Gastrocnemius medialis (tissue), 4 donors: ENCODE data around the gene SLX4IP. TPM values are rescaled to one million over a fixed set of nuclear protein-coding genes. Genes with fewer than 3 reads are reported as not detected.

Experiments
- ATAC-seq, 2 donors: fragments of 150-250 bp; one replicate each; pipeline ENCODE4 v1.9.1; 2016
- DNase-seq, 2 donors: peaks; one replicate each; pipeline ENCODE4 v3.0.0-alpha.2; 2019
- H3K27ac ChIP-seq, 4 donors: fragments of 200-600 bp; sonication (generic); 1 replicate in 1 of 4; 2 replicates in 3 of 4; pipeline ENCODE4 v1.5.1; 2016 to 2018; ENCODE audit warnings: mild to moderate bottlenecking in 2 of 4, moderate library complexity in 1 of 4
- H3K27me3 ChIP-seq, 3 donors: fragments of 200-600 bp; sonication (generic) in 2 of 3; 1 replicate in 1 of 3; 2 replicates in 2 of 3; pipeline versions ENCODE4 v1.5.1 to v1.6.0; 2016 to 2019; ENCODE audit warnings: mild to moderate bottlenecking in 1 of 3, moderate library complexity in 1 of 3
- H3K36me3 ChIP-seq, 2 donors: fragments of 200-600 bp; sonication (generic) in 1 of 2; one replicate each; pipeline ENCODE4 v1.5.1; 2017 to 2018
- H3K4me1 ChIP-seq, 2 donors: fragments of 200-600 bp; sonication (generic) in 1 of 2; one replicate each; pipeline ENCODE4 v1.5.1; 2016 to 2017; ENCODE audit warnings: mild to moderate bottlenecking in 2 of 2
- H3K4me3 ChIP-seq, 4 donors: fragments of 200-600 bp; sonication (generic) in 3 of 4; 1 replicate in 1 of 4; 2 replicates in 3 of 4; pipeline ENCODE4 v1.5.1; 2016 to 2019; ENCODE audit warnings: mild to moderate bottlenecking in 2 of 4
- H3K9me3 ChIP-seq, 3 donors: fragments of 200-600 bp; sonication (generic) in 2 of 3; 1 replicate in 1 of 3; 2 replicates in 2 of 3; pipeline ENCODE4 v1.5.1; 2016 to 2019
- POLR2A ChIP-seq, 2 donors: fragments of 450-650 bp; IDR thresholded peaks; one replicate each; pipeline ENCODE4 v1.6.1; 2017; ENCODE audit warnings: antibody characterized with exemption in 2 of 2, mild to moderate bottlenecking in 2 of 2, moderate library complexity in 2 of 2
- in situ Hi-C, 4 donors: fragments of 200-750 bp; cut with MboI; loops; one replicate each; pipeline versions ENCODE4 v1.15.0 to v1.8.0; 2017; ENCODE audit warnings: low sequenced_read_pairs in 4 of 4
- intact Hi-C: fragments of 100-400 bp; cut with DNase I; formaldehyde crosslinking; loops from one replicate; pipeline ENCODE4 v1.15.1; 2023; ENCODE audit warnings: low total_unique reads
- total RNA-seq, 4 donors: library from RNA; depleted of rRNA; stranded (reverse); fragments of >200 nt; gene quantifications; one replicate each; pipeline versions ENCODE4 v1.1.0 to v1.2.3, GENCODE V29; 2016
- TF ChIP-seq, protein P1 (sequence below), 5 experiments: fragments of 450-650 bp in 3 of 5; fragments of 200-600 bp in 2 of 5; sonication (generic) in 2 of 5; IDR thresholded peaks in 4 of 5; conservative IDR thresholded peaks in 1 of 5; 1 replicate in 4 of 5; 2 replicates in 1 of 5; pipeline ENCODE4 v1.5.1; 2016 to 2019; ENCODE audit warnings: antibody characterized with exemption in 5 of 5, mild to moderate bottlenecking in 3 of 5, moderate library complexity in 3 of 5

SLX4IP gene
- total RNA-seq, 4 donors from 2014 or later, result 0.22 to 1.3 (median 0.71) TPM

DNA sequence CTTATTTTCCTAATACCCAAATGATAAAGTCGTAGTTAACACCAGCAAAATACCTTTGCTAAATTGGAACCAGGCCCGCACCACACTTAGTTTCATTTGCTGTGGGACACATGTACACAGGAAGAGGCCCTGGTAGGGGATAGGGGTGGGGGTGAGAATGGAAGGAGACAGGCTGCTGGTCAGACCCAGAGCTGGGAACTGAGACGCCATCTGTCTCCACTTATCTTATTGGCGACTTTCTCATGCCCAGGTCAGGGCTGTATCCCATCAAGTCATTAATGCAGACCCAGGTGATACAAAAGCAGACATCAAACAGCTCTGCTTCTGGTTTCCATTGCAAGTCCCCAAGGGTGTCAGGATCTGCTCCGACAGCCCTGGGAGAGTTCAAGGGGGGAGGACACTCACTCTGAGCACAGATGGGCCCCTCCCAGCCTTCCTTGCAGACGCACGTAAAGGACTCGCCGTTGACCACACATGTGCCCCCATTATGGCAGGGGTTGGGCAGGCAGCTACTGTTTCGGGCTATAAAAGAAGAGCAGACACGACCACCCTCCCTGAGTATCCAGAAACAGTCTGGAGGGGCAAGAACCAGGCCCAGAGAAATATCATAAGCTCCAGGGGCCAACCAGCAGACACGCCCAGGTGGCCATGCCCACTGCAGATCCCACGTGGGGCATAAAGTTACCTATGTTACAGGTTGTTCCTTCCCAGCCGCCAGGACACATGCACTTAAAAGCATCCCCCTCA is 209.5 kb downstream of the SLX4IP start:
- no peaks in the 10 kb centered on the region for H3K9me3 ChIP-seq
- peak overlapping the region in 3 of 4 donors; percentile 6 to 34 (median 17) for H3K27ac ChIP-seq
- TF ChIP-seq, protein P1, sequence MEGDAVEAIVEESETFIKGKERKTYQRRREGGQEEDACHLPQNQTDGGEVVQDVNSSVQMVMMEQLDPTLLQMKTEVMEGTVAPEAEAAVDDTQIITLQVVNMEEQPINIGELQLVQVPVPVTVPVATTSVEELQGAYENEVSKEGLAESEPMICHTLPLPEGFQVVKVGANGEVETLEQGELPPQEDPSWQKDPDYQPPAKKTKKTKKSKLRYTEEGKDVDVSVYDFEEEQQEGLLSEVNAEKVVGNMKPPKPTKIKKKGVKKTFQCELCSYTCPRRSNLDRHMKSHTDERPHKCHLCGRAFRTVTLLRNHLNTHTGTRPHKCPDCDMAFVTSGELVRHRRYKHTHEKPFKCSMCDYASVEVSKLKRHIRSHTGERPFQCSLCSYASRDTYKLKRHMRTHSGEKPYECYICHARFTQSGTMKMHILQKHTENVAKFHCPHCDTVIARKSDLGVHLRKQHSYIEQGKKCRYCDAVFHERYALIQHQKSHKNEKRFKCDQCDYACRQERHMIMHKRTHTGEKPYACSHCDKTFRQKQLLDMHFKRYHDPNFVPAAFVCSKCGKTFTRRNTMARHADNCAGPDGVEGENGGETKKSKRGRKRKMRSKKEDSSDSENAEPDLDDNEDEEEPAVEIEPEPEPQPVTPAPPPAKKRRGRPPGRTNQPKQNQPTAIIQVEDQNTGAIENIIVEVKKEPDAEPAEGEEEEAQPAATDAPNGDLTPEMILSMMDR (IDR thresholded peaks at IDR 0.05 in 4 of 5, conservative IDR thresholded peaks at IDR 0.05 in 1 of 5), result no peak
- no peak for TF ChIP-seq POLR2A (IDR thresholded peaks at IDR 0.05)
- in situ Hi-C loops (no loop called here), intact Hi-C loops (no loop called here)
- H3K27me3 ChIP-seq, result no peaks in the 10 kb centered on the region
- H3K4me1 ChIP-seq, result no peaks in the 10 kb centered on the region
- DNase-seq, result no peak
- no peak overlapping the region for H3K4me3 ChIP-seq
- no peak for ATAC-seq
- H3K36me3 ChIP-seq, result peaks cover 0 to 50% of the 10 kb centered on the region in 2 donors

DNA sequence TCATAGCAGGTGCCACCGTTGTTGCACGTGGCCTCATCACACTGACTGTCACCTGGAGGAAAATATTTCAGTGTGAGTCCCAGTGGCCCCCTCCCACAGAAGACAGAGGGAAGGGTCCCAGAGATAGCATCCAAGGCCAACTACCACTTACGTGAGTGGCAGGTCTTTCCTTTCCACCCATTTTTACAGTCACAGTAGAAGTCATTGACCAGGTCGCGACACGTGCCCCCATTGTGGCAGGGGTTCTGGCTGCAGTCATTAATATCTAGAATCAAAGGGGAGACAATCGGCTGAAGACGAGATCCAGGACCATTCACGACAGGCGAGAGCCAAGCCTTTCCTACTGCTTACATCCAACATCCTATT is 210.1 kb downstream of the SLX4IP start:
- TF ChIP-seq POLR2A (IDR thresholded peaks at IDR 0.05), result no peak
- TF ChIP-seq, protein P1 (IDR thresholded peaks at IDR 0.05 in 4 of 5, conservative IDR thresholded peaks at IDR 0.05 in 1 of 5), result no peak
- Histone ChIP-seq H3K4me1 (no peaks in the 10 kb centered on the region), H3K36me3 (peaks cover 0 to 56% of the 10 kb centered on the region in 2 donors), H3K27me3 (no peaks in the 10 kb centered on the region), H3K9me3 (no peaks in the 10 kb centered on the region), H3K4me3 (no peak overlapping the region), H3K27ac (peak overlapping the region in 3 of 4 donors; percentile 6 to 34 (median 17))
- intact Hi-C loops (no loop called here), in situ Hi-C loops (no loop called here)
- no peak for DNase-seq
- no peak for ATAC-seq

DNA sequence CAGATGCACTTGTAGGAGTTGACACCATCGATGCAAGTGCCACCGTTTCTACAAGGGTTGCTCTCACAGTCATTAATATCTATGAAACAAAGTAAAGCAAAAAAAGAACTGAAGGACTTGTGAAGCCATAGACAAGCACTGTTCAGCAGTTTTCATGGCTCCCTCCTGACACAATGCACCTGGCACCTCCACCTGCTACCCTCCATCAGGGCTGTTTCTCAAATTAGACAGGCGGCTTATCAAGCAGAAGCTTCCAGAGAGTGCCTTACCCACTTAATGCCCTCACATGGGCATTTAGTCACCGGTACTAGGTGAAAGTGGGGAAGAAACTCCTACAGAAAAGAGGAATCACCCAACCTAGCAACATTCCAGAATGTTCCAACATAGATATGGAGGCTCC is 210.9 kb downstream of the SLX4IP start:
- intact Hi-C loops, result no loop called here
- Histone ChIP-seq H3K9me3 (no peaks in the 10 kb centered on the region), H3K4me1 (peaks cover 0 to 6% of the 10 kb centered on the region in 2 donors), H3K4me3 (no peak overlapping the region), H3K36me3 (peaks cover 0 to 57% of the 10 kb centered on the region in 2 donors), H3K27ac (peak overlapping the region in 1 of 4 donors; percentile 38), H3K27me3 (no peaks in the 10 kb centered on the region)
- TF ChIP-seq POLR2A (IDR thresholded peaks at IDR 0.05), result no peak
- TF ChIP-seq, protein P1 (IDR thresholded peaks at IDR 0.05 in 4 of 5, conservative IDR thresholded peaks at IDR 0.05 in 1 of 5), result no peak
- in situ Hi-C loops, result no loop called here
- DNase-seq, result no peak
- no peak for ATAC-seq

DNA sequence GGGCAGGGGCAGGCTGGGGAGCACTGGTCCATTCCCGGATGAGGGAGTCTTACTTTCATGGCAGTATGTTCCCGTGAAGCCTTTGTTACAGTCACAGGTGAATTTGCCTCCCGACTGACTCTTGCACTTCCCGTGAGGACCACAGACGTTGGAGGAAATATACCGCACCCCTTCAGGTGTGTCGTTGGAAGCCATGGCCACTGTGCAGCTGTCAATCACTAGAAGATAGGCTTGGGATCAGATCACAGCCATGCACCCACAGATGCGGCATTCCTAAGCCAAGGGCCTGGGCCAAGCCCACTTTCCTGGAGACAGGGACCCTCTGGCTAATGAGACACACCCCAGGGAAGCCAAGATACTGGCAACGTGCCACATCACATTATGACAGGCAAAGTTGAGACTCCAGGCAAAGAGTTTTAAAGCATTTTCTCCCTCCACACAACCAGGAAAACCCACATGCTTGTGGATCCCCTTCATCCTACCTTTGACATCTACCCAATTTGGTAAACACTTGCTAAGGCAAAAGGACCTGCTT is 211.8 kb downstream of the SLX4IP start:
- H3K4me1 ChIP-seq, result peaks cover 0 to 12% of the 10 kb centered on the region in 2 donors
- intact Hi-C loops, result no loop called here
- in situ Hi-C loops, result no loop called here
- H3K27me3 ChIP-seq, result no peaks in the 10 kb centered on the region
- peak overlapping the region in 3 of 4 donors; percentile 25 to 38 (median 32) for H3K27ac ChIP-seq
- DNase-seq (no peak), ATAC-seq (no peak)
- no peak overlapping the region for H3K4me3 ChIP-seq
- H3K36me3 ChIP-seq, result peaks cover 0 to 47% of the 10 kb centered on the region in 2 donors
- H3K9me3 ChIP-seq, result no peaks in the 10 kb centered on the region
- TF ChIP-seq, protein P1 (IDR thresholded peaks at IDR 0.05 in 4 of 5, conservative IDR thresholded peaks at IDR 0.05 in 1 of 5), result no peak
- no peak for TF ChIP-seq POLR2A (IDR thresholded peaks at IDR 0.05)
